NCI-H748 (cell line): Measurements from ENCODE around the gene RPLP2.

Experiments
- DNase-seq: peaks from one replicate; lab custom pipeline; 2025; ENCODE audit not compliant: unreplicated experiment; lab: John Stamatoyannopoulos, UW

RPLP2 gene

GRCh38 chr11:791658-792534, 17.9 kb upstream of the RPLP2 start:
- no peak for DNase-seq

- no peak for DNase-seq
Observed at GRCh38 chr11:792535-792821, 17.3 kb upstream of the RPLP2 start.

GRCh38 chr11:792873-793272, 16.9 kb upstream of the RPLP2 start:
- peak; percentile 79 for DNase-seq

- DNase-seq = no peak
Observed at GRCh38 chr11:793556-793955, 16.2 kb upstream of the RPLP2 start.

GRCh38 chr11:794013-794765, 15.6 kb upstream of the RPLP2 start:
- no peak for DNase-seq

GRCh38 chr11:794766-795633, 14.8 kb upstream of the RPLP2 start:
- DNase-seq = no peak

GRCh38 chr11:795634-796564, 13.9 kb upstream of the RPLP2 start:
- no peak for DNase-seq

GRCh38 chr11:796565-797295, 13.0 kb upstream of the RPLP2 start:
- DNase-seq = no peak

- DNase-seq = peak; percentile 89
Observed at GRCh38 chr11:797296-798092, 12.3 kb upstream of the RPLP2 start.

- peak; percentile 85 for DNase-seq
Observed at GRCh38 chr11:798093-798713, 11.6 kb upstream of the RPLP2 start, which contains the start of gene SLC25A22. TSS of gene SLC25A22 (minus strand) at chr11:798281. CDS start at chr11:795006, 3,275 bp downstream.

GRCh38 chr11:799641-800316, 10.0 kb upstream of the RPLP2 start:
- DNase-seq = no peak

GRCh38 chr11:800473-800872, 9.3 kb upstream of the RPLP2 start:
- no peak for DNase-seq

GRCh38 chr11:801097-801780, 8.5 kb upstream of the RPLP2 start:
- no peak for DNase-seq

- DNase-seq = no peak
Observed at GRCh38 chr11:802018-802617, 7.6 kb upstream of the RPLP2 start.

GRCh38 chr11:802693-803466, 6.9 kb upstream of the RPLP2 start:
- no peak for DNase-seq

GRCh38 chr11:803467-803742, 6.4 kb upstream of the RPLP2 start:
- DNase-seq = no peak
